Subcutaneous abdominal adipose tissue (tissue), 5 donors: ENCODE results near the gene CNBP.
A peak's percentile ranks its signal among the peaks of the same experiment; 100 is the strongest.
"Not testable (repeated sequence)": the region's sequence is repeated elsewhere in the genome, so short reads cannot be mapped to it uniquely, and the experiment has no call there.

ENCODE experiments used
- H3K27ac ChIP-seq: one replicate; pipeline ENCODE4 v1.7.0; 2013; ENCODE audit warnings: low read depth, mild to moderate bottlenecking, inconsistent platforms, low read length, moderate library complexity
- H3K27me3 ChIP-seq, 5 donors: one replicate each; pipeline ENCODE4 v1.7.0; 2013; ENCODE audit warnings: low read length in 5 of 5, inconsistent platforms in 1 of 5; ENCODE audit not compliant: control insufficient read depth in 5 of 5, insufficient read depth in 4 of 5
- H3K36me3 ChIP-seq, 5 donors: one replicate each; pipeline ENCODE4 v1.7.0; 2013; ENCODE audit warnings: low read length in 5 of 5; ENCODE audit not compliant: control insufficient read depth in 5 of 5, insufficient read depth in 5 of 5
- H3K4me1 ChIP-seq, 5 donors: one replicate each; pipeline ENCODE4 v1.7.0; 2013; ENCODE audit warnings: low read length in 5 of 5, mild to moderate bottlenecking in 3 of 5, moderate library complexity in 1 of 5; ENCODE audit not compliant: control insufficient read depth in 5 of 5, insufficient read depth in 5 of 5
- H3K4me3 ChIP-seq, 5 donors: one replicate each; pipeline ENCODE4 v1.7.0; 2013; ENCODE audit warnings: low read length in 5 of 5, low read depth in 1 of 5
- H3K9ac ChIP-seq, 5 donors: one replicate each; pipeline ENCODE4 v1.7.0; 2013; ENCODE audit warnings: low read length in 5 of 5, mild to moderate bottlenecking in 4 of 5, moderate library complexity in 3 of 5
- H3K9me3 ChIP-seq, 5 donors: one replicate each; pipeline ENCODE4 v1.7.0; 2013; ENCODE audit warnings: low read length in 5 of 5; ENCODE audit not compliant: control insufficient read depth in 5 of 5
- donor health status: healthy.
- donor health status: healthy.
- donor health status: healthy.
- donor health status: healthy.
- donor health status: healthy.

Gene CNBP

DNA sequence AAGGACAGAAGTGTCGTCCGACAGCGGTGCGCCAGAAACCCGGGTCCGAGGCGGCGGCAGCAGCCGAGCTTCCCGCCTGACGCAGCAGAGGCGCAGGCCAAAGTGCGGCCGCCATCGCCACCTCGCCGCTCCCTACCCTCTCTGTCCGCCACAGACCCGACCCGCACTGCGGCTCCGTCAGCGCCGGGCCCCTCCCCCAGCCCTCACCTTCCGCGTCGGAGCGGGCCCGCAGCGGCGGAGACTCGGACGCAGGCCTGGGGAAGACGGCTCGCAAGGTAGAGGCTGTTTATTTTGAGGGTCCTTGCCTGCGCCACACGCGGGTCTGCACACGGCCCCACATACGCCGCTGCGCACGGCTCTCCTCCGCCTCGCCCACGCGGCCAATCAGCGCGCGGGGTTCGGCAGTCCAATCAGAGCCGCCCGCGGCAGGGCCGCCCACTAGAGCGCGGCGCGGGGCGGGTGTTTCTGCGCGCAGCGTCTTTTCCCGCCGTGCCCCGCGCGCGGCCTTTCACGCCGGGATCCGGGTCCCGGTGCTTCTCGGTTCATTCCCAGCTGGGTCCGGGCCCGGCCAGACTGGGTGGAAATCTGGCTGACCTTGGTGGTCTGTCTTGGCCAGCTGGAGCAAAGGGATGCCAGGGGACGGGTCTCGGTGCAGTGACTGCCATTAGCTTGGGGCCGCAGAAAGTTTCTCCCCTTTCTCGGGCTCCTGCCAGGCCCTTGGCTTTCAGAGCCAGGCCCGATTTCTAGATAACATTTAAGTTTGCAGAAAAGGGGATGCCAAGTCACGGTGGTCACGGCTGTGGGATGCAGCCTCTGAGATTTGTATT lies at the start of gene CNBP:
CNBP (minus strand) TSS at position 328 of the 827 bp plus-strand sequence. CDS start 12,139 bp downstream, outside the sequence.
- H3K27me3 ChIP-seq = no peaks in the 10 kb centered on the region
- peaks cover 6 to 61% (median 58%) of the 10 kb centered on the region in 5 donors for H3K4me1 ChIP-seq
- H3K27ac ChIP-seq = peak within 1 kb of the TSS; percentile 100
- peak within 1 kb of the TSS; percentile 83 to 99 (median 91) for H3K4me3 ChIP-seq
- H3K9me3 ChIP-seq = no peaks in the 10 kb centered on the region
- H3K9ac ChIP-seq = peak within 1 kb of the TSS; percentile 95 to 100 (median 100)
- peaks cover 0 to 4% (median 0%) of the 10 kb centered on the region in 5 donors for H3K36me3 ChIP-seq

DNA sequence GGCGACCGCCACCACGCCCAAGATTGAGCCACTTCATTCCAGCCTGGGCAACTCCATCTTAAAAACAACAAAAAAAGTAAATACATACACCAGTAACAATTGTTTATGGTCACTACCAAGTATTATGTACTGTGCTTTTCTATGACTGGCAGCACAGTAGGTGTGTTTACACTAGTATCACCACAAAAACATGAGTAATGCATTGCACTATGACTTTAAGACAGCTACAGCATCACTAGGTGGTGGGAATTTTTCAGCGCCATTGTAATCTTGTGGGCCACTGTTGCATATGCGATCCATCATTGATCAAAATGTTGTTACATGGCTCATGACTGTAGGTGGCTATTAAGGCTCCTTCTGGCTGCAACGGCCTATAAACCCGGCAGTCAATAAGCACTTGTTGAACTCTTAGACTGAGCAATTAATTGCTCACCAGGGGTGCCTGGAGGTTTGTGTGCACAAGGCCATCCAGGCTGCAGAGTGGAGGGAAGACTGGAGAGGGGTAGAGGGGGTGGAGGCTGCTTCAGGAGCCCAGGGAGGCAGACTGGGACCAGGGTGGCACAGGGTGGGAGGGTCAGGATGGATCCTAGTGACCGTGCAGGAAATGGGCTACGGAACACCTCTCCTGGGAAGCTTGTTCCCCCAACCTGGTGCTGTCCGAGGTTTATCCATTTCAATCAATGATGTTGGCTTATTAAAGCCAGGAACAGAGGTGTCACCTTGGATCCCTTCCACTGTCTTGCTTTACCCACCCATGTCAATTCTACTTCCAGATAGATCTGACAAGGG lies 47.8 kb upstream of the CNBP start:
- peaks cover 12 to 34% (median 31%) of the 10 kb centered on the region in 5 donors for H3K4me1 ChIP-seq
- H3K27ac ChIP-seq = no peak overlapping the region
- H3K4me3 ChIP-seq = no peak overlapping the region
- no peak overlapping the region for H3K9ac ChIP-seq
- H3K27me3 ChIP-seq = no peaks in the 10 kb centered on the region
- H3K9me3 ChIP-seq = no peaks in the 10 kb centered on the region
- H3K36me3 ChIP-seq = no peaks in the 10 kb centered on the region

DNA sequence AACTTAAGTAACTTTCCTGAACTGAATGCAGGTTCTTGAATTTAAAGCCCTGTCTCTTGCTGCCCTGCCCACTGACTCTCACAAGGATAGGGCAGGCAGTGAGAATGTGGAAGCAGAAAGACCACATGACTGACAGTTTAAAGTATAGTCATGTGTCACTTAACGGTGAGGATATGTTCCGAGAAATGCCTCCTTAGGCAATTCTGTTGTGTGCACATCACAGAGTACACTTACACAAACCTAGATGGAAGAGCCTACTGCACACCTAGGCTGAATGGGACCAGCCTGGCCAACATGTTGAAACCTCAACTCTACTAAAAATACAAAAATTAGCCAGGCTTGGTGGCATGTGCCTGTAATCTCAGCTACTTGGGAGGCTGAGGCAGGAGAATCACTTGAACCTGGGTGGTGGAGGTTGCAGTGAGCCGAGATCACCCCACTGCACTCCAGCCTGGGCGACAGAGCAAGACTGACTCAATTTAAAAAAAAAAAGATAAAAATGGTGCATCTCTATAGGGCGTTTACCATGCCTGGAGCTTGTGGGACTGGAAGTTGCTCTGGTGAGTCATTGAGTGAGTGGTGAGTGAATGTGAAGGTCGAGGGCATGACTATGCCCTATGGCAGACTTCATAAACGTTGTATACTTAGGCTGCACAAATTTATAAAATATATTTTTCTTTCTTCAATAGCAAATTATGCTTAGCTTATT lies 46.8 kb upstream of the CNBP start:
- no peak overlapping the region for H3K9ac ChIP-seq
- no peaks in the 10 kb centered on the region for H3K36me3 ChIP-seq
- no peaks in the 10 kb centered on the region for H3K27me3 ChIP-seq
- no peak overlapping the region for H3K27ac ChIP-seq
- H3K9me3 ChIP-seq = no peaks in the 10 kb centered on the region
- H3K4me1 ChIP-seq = peaks cover 13 to 43% (median 39%) of the 10 kb centered on the region in 5 donors
- no peak overlapping the region for H3K4me3 ChIP-seq

DNA sequence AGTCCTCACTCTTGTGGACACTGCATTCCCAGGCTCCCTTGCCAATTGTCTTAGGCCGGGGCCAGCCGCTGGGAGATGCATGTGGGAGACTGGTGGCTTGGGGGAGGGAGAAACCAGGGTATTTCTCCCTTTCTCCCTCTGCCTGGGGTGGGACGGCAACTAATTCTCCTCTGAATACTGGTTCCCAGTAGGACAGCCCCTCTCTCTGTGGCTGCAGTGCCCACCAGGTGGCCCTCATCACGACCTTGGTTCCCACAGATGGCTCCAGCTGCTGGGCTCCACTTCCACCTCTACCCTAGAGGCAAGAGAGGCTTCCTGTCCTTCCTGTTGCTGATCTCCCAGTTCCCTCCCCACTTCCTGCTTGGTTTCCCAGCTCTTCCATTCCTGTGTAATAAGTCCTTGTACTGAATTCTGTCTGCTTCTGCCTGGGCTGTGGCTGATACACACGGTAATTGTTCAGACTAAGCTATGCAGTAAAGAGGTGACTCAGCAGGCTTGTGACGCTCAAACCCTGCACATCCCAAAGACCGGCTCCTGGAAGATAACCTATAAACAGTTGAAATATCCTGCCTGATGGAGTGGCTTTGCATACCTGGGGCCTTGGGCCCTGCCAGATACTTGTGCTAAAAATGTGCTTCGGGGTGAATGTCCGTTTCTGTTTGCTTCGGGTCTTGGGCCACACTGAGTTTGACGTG lies 45.3 kb upstream of the CNBP start:
- Histone ChIP-seq H3K4me3 (peak overlapping the region in 2 of 5 donors; percentile 3 to 51), H3K36me3 (no peaks in the 10 kb centered on the region), H3K4me1 (peaks cover 16 to 56% (median 49%) of the 10 kb centered on the region in 5 donors), H3K9me3 (no peaks in the 10 kb centered on the region), H3K9ac (peak overlapping the region in 2 of 5 donors; percentile 1 to 38), H3K27ac (peak overlapping the region; percentile 51), H3K27me3 (no peaks in the 10 kb centered on the region)

DNA sequence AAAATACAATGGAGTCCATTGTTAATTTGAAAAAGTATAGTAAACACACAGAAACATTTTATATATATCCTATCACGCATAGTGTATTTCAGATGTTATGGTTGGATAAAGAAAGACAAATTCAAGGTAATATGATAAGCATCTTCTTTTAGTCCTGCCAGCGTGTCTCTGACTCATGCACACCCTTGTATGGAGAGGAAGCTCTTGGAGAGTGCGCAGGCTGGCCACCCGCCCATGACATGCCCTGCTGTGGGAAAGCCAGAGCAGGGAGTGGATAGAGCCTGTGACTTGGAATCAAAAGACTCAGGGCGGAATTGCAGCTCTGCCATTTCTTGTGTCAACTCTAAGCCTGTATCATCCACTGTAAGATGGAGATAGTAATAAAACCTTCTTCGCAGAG lies 42.7 kb upstream of the CNBP start:
- Histone ChIP-seq H3K9me3 (no peaks in the 10 kb centered on the region), H3K36me3 (no peaks in the 10 kb centered on the region), H3K4me3 (no peak overlapping the region), H3K4me1 (peaks cover 16 to 56% (median 49%) of the 10 kb centered on the region in 5 donors), H3K27ac (peak overlapping the region; percentile 42), H3K27me3 (no peaks in the 10 kb centered on the region), H3K9ac (no peak overlapping the region)

DNA sequence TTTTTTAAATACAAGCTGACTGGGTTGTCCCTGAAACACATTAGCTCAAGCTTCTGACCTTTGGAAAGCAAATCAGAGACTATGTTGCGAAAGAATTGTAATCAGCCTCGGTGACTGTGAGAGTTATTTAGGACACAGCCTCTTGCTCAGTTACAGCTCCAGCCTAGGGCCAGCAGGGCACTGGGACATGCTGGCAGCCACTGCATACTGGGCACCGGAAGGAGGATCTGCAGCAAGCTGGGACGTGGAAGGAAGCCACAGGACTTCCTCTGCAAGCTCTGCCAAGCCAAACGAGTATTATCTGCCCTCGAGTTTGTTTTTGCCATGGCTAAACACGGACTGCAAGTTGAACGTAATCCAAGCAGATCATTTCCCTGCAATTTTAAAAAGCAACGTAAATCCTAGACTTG lies 41.3 kb upstream of the CNBP start:
- H3K9ac ChIP-seq = peak overlapping the region; percentile 33 to 64 (median 60)
- no peaks in the 10 kb centered on the region for H3K27me3 ChIP-seq
- H3K9me3 ChIP-seq = no peaks in the 10 kb centered on the region
- H3K27ac ChIP-seq = peak overlapping the region; percentile 93
- H3K4me3 ChIP-seq = peak overlapping the region; percentile 50 to 63 (median 60)
- no peaks in the 10 kb centered on the region for H3K36me3 ChIP-seq
- peaks cover 14 to 54% (median 49%) of the 10 kb centered on the region in 5 donors for H3K4me1 ChIP-seq

DNA sequence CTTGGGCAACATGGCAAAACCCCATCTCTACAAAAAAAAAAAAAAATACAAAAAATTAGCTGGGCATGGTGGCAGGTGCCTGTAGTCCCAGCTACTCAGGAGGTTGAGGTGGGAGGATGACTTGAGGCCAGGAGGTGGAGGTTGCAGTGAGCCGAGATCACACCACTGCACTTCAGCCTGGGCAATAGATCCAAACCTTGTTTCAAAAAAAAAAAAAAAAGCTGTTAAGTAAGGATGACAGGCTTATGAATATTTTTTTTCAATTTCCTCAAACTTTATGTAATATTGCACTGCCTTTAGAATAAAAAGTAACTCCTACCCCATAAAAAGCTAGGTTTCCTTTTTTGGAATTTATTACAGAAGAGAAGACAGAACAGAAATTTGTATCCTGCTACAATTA lies 40.7 kb upstream of the CNBP start:
- H3K9ac ChIP-seq = peak overlapping the region in 3 of 5 donors; percentile 60 to 63 (median 63)
- not testable (repeated sequence) for H3K4me3 ChIP-seq, H3K36me3 ChIP-seq, H3K27me3 ChIP-seq, H3K9me3 ChIP-seq
- H3K27ac ChIP-seq = peak overlapping the region; percentile 93
- H3K4me1 ChIP-seq = peaks cover 14 to 48% (median 46%) of the 10 kb centered on the region in 5 donors

DNA sequence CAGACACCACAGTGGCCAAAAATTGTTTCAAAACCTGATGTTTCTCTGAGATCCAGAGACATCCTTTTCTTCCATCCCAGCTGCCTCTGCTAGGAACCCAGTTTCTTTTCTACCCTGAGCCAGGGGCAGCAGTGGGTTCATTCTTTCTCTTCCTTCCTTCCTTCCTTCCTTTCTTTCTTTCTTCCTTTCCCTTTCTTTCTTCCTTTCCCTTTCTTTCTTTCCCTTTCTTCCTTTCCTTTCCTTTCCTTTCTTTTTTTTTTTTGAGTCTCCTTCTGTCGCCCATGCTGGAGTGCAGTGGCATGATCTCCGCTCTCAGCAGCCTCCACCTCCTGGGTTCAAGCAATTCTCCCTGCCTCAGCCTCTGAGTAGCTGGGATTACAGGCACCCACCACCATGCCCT lies 35.0 kb upstream of the CNBP start:
- Histone ChIP-seq H3K4me3 (no peak overlapping the region), H3K9me3 (no peaks in the 10 kb centered on the region), H3K36me3 (no peaks in the 10 kb centered on the region), H3K4me1 (no peaks in the 10 kb centered on the region), H3K9ac (no peak overlapping the region), H3K27ac (no peak overlapping the region), H3K27me3 (no peaks in the 10 kb centered on the region)

DNA sequence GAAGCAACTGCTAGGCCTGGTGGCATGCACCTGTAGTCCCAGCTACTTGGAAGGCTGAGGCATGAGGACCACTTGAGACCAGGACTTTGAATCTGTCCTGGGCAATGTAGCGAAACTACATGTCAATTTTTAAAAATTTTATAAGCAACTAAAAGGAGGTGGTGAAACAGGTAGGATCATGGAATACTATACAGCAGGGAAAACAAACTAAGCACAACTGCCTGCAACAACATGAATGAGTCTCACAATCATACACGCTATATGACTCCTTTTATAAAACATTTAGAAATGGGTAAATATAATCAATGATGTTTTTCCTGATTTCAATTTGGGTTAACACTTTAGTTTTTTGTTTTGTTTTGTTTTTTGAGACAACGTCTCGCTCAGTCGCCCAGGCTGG lies 29.5 kb upstream of the CNBP start:
- Histone ChIP-seq H3K27me3 (no peaks in the 10 kb centered on the region), H3K4me3 (no peak overlapping the region), H3K9ac (no peak overlapping the region), H3K9me3 (no peaks in the 10 kb centered on the region), H3K27ac (no peak overlapping the region), H3K36me3 (no peaks in the 10 kb centered on the region), H3K4me1 (peaks cover 2 to 10% (median 9%) of the 10 kb centered on the region in 5 donors)
